ENCODE data around the gene FOXO1. TPM values are rescaled to one million over a fixed set of nuclear protein-coding genes. Genes with fewer than 3 reads are reported as not detected.
"Not testable (repeated sequence)": the region's sequence is repeated elsewhere in the genome, so short reads cannot be mapped to it uniquely, and the experiment has no call there.

FOXO1 gene
- total RNA-seq, 1 donor from 2014 or later, result 9.7 TPM

GRCh38 chr13:40665126-40666044 is 1.1 kb downstream of the FOXO1 start:
- TF ChIP-seq CTCF (IDR thresholded peaks at IDR 0.05), result no peak
- no peaks in the 10 kb centered on the region for H3K27me3 Mint-ChIP-seq (ENCODE audit: low read depth)
- no peaks in the 10 kb centered on the region for H3K36me3 Mint-ChIP-seq (ENCODE audit: low read depth)
- H3K9me3 Mint-ChIP-seq (ENCODE audit: low read depth), result no peaks in the 10 kb centered on the region
- peak overlapping the region; percentile 84 for H3K4me3 Mint-ChIP-seq (ENCODE audit: unreplicated experiment)
- peaks cover 37% of the 10 kb centered on the region for H3K4me1 Mint-ChIP-seq (ENCODE audit: low read depth)
- H3K27ac Mint-ChIP-seq (ENCODE audit: unreplicated experiment), result peak overlapping the region; percentile 80
- no peak for DNase-seq (ENCODE audit: low spot score)

- TF ChIP-seq CTCF (IDR thresholded peaks at IDR 0.05), result peak; percentile 0
- no peaks in the 10 kb centered on the region for H3K9me3 Mint-ChIP-seq (ENCODE audit: low read depth)
- peak overlapping the region; percentile 93 for H3K4me3 Mint-ChIP-seq (ENCODE audit: unreplicated experiment)
Observed at GRCh38 chr13:40664350-40665125, 1.9 kb downstream of the FOXO1 start.

GRCh38 chr13:40664100-40664349 is 2.4 kb downstream of the FOXO1 start:
- not testable (repeated sequence) for H3K27me3 Mint-ChIP-seq (ENCODE audit: low read depth); H3K9me3 Mint-ChIP-seq (ENCODE audit: low read depth); H3K36me3 Mint-ChIP-seq (ENCODE audit: low read depth); DNase-seq (ENCODE audit: low spot score)
- peak overlapping the region; percentile 93 for H3K27ac Mint-ChIP-seq (ENCODE audit: unreplicated experiment)
- H3K4me1 Mint-ChIP-seq (ENCODE audit: low read depth), result peaks cover 48% of the 10 kb centered on the region
- H3K4me3 Mint-ChIP-seq (ENCODE audit: unreplicated experiment), result peak overlapping the region; percentile 93

More at GRCh38 chr13:40664350-40665125, 1.9 kb downstream of the FOXO1 start:
- no peak for DNase-seq (ENCODE audit: low spot score)
- no peaks in the 10 kb centered on the region for H3K27me3 Mint-ChIP-seq (ENCODE audit: low read depth)
- peak overlapping the region; percentile 93 for H3K27ac Mint-ChIP-seq (ENCODE audit: unreplicated experiment)
- no peaks in the 10 kb centered on the region for H3K36me3 Mint-ChIP-seq (ENCODE audit: low read depth)
- H3K4me1 Mint-ChIP-seq (ENCODE audit: low read depth), result peaks cover 45% of the 10 kb centered on the region

- Mint-ChIP-seq H3K36me3 (ENCODE audit: low read depth) (peaks cover 2% of the 10 kb centered on the region), H3K4me3 (ENCODE audit: unreplicated experiment) (peak overlapping the region; percentile 93), H3K27ac (ENCODE audit: unreplicated experiment) (peak overlapping the region; percentile 93), H3K27me3 (ENCODE audit: low read depth) (no peaks in the 10 kb centered on the region), H3K4me1 (ENCODE audit: low read depth) (peaks cover 54% of the 10 kb centered on the region), H3K9me3 (ENCODE audit: low read depth) (no peaks in the 10 kb centered on the region)
- no peak for DNase-seq (ENCODE audit: low spot score)
- TF ChIP-seq CTCF (IDR thresholded peaks at IDR 0.05), result no peak
Observed at GRCh38 chr13:40662866-40663265, 3.6 kb downstream of the FOXO1 start.

- Mint-ChIP-seq H3K9me3 (ENCODE audit: low read depth) (no peaks in the 10 kb centered on the region), H3K27me3 (ENCODE audit: low read depth) (no peaks in the 10 kb centered on the region), H3K27ac (ENCODE audit: unreplicated experiment) (peak overlapping the region; percentile 93), H3K4me1 (ENCODE audit: low read depth) (peaks cover 53% of the 10 kb centered on the region), H3K36me3 (ENCODE audit: low read depth) (peaks cover 2% of the 10 kb centered on the region), H3K4me3 (ENCODE audit: unreplicated experiment) (no peak overlapping the region)
- no peak for TF ChIP-seq CTCF (IDR thresholded peaks at IDR 0.05)
- DNase-seq (ENCODE audit: low spot score), result no peak
Observed at GRCh38 chr13:40661875-40662665, 4.4 kb downstream of the FOXO1 start.
